ENCODE results near the gene ASB8.
A peak's percentile ranks its signal among the peaks of the same experiment; 100 is the strongest.
"Not testable (repeated sequence)": the region's sequence is repeated elsewhere in the genome, so short reads cannot be mapped to it uniquely, and the experiment has no call there.

The ASB8 gene

DNA sequence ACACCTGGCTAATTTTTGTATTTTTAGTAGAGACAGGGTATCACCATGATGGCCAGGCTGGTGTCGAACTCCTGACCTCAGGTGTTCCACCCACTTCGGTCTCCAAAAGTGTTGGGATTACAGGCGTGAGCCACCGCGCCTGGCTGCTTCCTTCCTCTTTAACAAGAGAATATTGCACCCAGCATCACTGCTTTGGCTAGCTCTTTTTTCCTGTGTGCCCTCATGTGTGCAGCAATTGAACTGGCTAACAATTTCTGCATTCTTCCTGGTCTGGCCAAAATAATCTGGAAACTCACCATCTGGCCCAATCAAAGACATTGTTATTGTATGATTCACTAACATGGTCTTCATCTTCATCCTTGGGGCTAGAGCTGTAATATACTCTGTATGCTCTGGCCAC is 2.7 kb upstream of the ASB8 start:
- TF ChIP-seq, protein P1, sequence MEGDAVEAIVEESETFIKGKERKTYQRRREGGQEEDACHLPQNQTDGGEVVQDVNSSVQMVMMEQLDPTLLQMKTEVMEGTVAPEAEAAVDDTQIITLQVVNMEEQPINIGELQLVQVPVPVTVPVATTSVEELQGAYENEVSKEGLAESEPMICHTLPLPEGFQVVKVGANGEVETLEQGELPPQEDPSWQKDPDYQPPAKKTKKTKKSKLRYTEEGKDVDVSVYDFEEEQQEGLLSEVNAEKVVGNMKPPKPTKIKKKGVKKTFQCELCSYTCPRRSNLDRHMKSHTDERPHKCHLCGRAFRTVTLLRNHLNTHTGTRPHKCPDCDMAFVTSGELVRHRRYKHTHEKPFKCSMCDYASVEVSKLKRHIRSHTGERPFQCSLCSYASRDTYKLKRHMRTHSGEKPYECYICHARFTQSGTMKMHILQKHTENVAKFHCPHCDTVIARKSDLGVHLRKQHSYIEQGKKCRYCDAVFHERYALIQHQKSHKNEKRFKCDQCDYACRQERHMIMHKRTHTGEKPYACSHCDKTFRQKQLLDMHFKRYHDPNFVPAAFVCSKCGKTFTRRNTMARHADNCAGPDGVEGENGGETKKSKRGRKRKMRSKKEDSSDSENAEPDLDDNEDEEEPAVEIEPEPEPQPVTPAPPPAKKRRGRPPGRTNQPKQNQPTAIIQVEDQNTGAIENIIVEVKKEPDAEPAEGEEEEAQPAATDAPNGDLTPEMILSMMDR (IDR thresholded peaks at IDR 0.05; ENCODE audit: borderline replicate concordance, insufficient read depth, low read depth, low read length), result no peak
- no peak overlapping the region for H3K4me3 ChIP-seq (ENCODE audit: low read depth, low read length)

DNA sequence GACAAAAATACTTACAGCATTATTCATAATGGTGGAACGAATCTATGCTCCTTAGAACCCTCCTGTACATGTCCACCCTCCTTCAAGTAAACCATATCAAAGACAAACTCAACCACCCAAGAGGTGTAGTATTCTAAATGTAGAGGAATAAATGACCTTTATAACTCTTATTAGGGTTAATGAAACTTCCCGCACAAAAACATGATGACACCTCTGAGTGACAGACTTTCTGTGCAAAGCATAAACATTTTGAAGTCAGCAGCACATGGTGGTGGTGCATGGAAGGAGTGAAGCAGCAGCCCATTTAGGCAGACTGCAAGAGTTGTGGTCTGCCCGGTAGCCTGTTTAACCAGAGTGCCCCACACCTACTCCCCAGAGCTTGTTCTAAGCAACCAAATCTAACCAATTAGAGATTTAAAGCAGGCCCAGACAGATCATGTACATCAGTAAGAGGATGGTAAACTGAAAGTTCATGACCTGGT is 615 bp upstream of the ASB8 start:
- H3K4me3 ChIP-seq (ENCODE audit: low read depth, low read length), result peak overlapping the region; percentile 40
- TF ChIP-seq, protein P1 (IDR thresholded peaks at IDR 0.05; ENCODE audit: borderline replicate concordance, insufficient read depth, low read depth, low read length), result no peak

DNA sequence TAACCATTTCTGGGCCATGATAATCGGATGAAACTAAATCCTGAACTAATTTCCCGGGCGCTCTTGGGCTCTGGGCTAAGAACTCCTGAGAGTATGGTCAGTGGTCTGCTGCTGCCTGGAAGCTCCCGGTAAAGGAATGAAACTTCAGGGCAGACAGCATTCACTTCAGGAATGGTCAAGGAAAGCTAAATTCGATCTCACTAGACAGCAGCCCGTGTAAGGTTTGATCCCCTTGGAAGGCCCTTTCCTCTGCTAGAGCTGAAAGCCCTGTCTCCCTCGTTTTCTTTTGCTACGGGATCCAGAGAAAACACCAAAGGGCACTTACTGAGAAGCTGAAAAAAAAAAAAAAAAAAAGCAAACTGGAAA is 680 bp downstream of the ASB8 start:
- peak overlapping the region; percentile 81 for H3K4me3 ChIP-seq (ENCODE audit: low read depth, low read length)
- TF ChIP-seq, protein P1 (IDR thresholded peaks at IDR 0.05; ENCODE audit: borderline replicate concordance, insufficient read depth, low read depth, low read length), result no peak

DNA sequence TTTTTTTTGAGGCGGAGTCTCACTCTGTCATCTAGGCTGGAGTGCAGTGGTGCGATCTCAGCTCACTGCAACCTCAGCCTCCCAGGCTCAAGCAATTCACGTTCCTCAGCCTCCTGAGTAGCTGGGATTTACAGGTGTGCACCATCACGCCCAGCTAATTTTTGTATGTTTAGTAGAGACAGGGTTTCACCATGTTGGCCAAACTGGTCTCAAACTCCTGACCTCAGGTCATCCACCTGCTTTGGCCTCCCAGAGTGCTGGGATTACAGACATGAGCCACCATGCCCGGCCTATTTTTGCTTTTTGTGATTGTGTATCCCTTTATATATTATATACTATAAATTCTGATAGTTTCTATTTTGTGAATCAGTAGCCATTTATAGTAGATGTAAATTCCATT is 1.5 kb downstream of the ASB8 start:
- not testable (repeated sequence) for H3K4me3 ChIP-seq (ENCODE audit: low read depth, low read length)

DNA sequence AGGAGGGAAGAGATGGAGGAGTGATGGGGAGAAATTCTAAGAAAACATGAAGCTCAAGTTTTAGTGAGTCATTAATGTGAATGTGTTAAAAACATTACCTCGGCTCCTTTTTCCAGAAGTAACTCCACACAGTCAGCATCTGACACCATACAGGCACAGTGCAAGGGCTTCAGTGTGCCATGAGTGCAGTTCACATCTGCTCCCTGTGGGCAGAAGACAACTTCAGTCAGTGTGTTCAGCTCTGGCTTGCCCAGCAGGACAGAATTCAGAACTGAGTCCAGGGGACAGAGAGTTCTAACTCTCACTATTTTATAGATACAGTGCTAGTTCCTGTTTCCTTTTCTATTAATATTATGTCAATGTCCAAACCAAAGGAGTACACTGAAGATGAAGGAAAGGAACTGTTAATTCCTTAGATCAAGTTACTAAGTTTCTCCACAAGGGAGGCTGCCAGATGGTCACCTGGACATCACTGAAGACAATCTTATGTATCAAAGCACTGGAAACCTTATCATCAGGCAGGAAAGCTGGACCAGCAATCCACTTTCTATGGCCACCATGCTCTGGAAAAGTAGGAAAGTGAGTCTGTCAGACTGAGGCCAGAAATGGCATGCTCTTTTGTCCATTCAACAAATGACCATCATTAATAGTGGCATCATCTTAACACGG is 6.1 kb downstream of the ASB8 start:
- TF ChIP-seq, protein P1 (IDR thresholded peaks at IDR 0.05; ENCODE audit: borderline replicate concordance, insufficient read depth, low read depth, low read length), result no peak
- no peak overlapping the region for H3K4me3 ChIP-seq (ENCODE audit: low read depth, low read length)

DNA sequence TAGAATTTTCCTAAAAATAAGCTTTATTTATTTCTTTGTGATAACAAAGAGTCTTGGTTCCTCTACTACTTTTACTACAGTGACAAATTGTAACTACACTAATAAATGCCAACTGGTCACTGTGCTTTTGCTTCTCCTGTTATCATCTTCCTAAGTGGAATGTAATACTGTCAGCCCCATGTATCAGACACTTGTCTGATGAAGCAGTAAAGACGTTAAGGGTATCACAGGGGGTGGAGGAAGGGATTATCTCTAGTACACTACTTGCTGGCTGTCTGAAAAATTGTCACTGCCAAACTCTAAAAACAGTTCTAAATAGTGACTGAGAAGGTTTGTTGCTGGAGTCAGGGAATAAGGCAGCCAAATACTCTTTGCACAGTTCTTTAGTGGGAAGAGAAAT is 11.3 kb downstream of the ASB8 start:
- no peak overlapping the region for H3K4me3 ChIP-seq (ENCODE audit: low read depth, low read length)
- TF ChIP-seq, protein P1 (IDR thresholded peaks at IDR 0.05; ENCODE audit: borderline replicate concordance, insufficient read depth, low read depth, low read length), result no peak

DNA sequence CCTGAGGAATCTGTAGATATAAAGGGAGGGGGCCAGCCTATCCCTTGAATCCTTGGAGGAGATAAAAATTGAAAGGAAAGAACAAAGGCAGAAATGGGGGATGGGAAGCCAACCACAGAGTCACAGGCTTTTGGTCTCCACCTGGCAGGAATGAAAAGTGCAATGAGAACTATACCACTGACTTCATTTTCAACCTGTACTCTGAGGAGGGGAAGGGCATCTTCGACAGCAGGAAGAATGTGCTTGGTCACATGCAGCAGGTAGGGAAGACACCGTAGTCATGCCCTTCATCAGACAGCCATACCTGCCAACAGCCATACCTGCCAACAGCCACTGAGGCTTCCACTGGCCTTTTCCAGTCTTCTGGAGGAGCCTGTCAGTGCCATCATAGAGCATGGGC is 13.4 kb downstream of the ASB8 start:
- TF ChIP-seq, protein P1 (IDR thresholded peaks at IDR 0.05; ENCODE audit: borderline replicate concordance, insufficient read depth, low read depth, low read length), result no peak
- H3K4me3 ChIP-seq (ENCODE audit: low read depth, low read length), result no peak overlapping the region
